ENCODE data around the gene OSGIN1.

DNA sequence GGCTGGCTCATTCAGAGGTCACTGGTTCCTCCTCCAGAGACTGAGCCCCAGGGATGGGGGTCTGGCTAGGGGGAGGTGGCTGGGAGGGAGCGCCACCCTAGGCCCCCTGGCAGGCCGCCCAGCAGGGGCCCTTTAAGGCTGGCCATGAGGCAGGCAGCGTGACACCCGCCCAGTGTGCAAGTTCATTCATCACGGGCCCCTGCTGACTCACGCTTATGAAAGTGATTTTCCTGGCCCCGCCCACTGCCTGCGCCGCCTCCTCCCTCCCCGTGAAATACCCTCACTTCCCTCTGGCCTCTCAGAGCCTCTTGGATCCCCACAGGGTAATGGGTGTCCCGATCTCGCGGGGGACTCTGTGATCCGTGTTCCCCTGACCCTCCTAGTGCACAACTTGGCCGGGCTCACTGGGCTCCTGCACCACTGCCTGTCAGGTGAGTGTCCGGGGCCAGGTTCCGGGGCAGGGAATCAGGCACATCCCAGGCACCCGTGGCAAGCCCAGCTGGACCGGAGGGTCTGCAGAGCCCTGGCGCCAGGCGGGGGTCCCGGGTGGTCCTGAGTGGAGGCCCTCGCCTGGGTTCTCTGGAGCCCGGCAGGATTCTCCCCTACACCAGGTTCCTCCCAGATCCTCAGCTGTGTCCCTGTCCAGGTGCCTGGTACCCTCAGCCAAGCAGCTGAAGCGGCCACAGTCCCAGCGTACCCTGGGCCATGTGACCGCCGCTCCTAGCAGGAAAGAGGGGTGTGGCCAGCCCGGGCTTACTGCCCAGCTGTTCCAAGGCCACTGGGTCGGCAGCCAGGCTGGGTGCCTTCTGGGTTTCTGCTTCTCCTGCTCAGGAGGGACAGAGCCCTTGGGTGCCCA lies at the start of gene OSGIN1:
- TF ChIP-seq, protein P1, sequence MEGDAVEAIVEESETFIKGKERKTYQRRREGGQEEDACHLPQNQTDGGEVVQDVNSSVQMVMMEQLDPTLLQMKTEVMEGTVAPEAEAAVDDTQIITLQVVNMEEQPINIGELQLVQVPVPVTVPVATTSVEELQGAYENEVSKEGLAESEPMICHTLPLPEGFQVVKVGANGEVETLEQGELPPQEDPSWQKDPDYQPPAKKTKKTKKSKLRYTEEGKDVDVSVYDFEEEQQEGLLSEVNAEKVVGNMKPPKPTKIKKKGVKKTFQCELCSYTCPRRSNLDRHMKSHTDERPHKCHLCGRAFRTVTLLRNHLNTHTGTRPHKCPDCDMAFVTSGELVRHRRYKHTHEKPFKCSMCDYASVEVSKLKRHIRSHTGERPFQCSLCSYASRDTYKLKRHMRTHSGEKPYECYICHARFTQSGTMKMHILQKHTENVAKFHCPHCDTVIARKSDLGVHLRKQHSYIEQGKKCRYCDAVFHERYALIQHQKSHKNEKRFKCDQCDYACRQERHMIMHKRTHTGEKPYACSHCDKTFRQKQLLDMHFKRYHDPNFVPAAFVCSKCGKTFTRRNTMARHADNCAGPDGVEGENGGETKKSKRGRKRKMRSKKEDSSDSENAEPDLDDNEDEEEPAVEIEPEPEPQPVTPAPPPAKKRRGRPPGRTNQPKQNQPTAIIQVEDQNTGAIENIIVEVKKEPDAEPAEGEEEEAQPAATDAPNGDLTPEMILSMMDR (IDR thresholded peaks at IDR 0.05) = no peak
- peak; percentile 98 for TF ChIP-seq POLR2A (IDR thresholded peaks at IDR 0.05)

Measured in right lobe of liver (tissue), 4 donors.